Right lobe of liver (tissue), 6 donors: ENCODE measurements around the gene CIRBP. TPM values are rescaled to one million over a fixed set of nuclear protein-coding genes. Genes with fewer than 3 reads are reported as not detected.

Source experiments
- ATAC-seq, 4 donors: fragments of 200-7000 bp; cut with Tn5 transposase; one replicate each; pipeline ENCODE4 v1.9.1; 2020; ENCODE audit warnings: mild to moderate bottlenecking in 4 of 4, moderate library complexity in 4 of 4
- DNase-seq, 3 donors: peaks; one replicate each; pipeline ENCODE4 v3.0.0-alpha.2; 2020
- H3K27ac ChIP-seq, 3 donors: fragments of 200-600 bp; one replicate each; pipeline ENCODE4 v1.8.0; 2022
- H3K27me3 ChIP-seq, 2 donors: fragments of 200-600 bp; one replicate each; pipeline ENCODE4 v1.8.0; 2022
- H3K36me3 ChIP-seq, 4 donors: fragments of 200-600 bp; sonication (generic) in 1 of 4; one replicate each; pipeline versions ENCODE4 v1.5.1 to v1.8.0; 2017 to 2022; ENCODE audit warnings: control low read depth in 1 of 4
- H3K4me1 ChIP-seq, 4 donors: fragments of 200-600 bp; sonication (generic) in 1 of 4; one replicate each; pipeline versions ENCODE4 v1.5.1 to v1.8.0; 2017 to 2022; ENCODE audit warnings: control low read depth in 1 of 4
- H3K4me3 ChIP-seq, 3 donors: fragments of 200-600 bp; one replicate each; pipeline ENCODE4 v1.8.0; 2022
- H3K9me3 ChIP-seq, 4 donors: fragments of 200-600 bp; sonication (generic) in 1 of 4; one replicate each; pipeline versions ENCODE4 v1.5.1 to v1.8.0; 2017 to 2022; ENCODE audit warnings: control low read depth in 1 of 4
- CTCF ChIP-seq, 4 donors: fragments of 200-600 bp in 3 of 4; fragments of 450-650 bp in 1 of 4; IDR thresholded peaks; one replicate each; pipeline versions ENCODE4 v1.5.1 to v1.8.0; 2016 to 2022; ENCODE audit warnings: antibody characterized with exemption in 4 of 4, mild to moderate bottlenecking in 2 of 4
- POLR2A ChIP-seq: fragments of 450-650 bp; IDR thresholded peaks from one replicate; pipeline ENCODE4 v1.6.1; 2017; ENCODE audit warnings: antibody characterized with exemption, mild to moderate bottlenecking
- WGBS: methylation state at CpG from one replicate; pipeline ENCODE4 v1.1.6; 2018; ENCODE audit warnings: low coverage, low lambda C conversion rate; ENCODE audit not compliant: insufficient coverage; ENCODE audit errors: missing lambda C conversion rate; 5-methylcytosine and 5-hydroxymethylcytosine counted together
- intact Hi-C, 2 donors: fragments of 100-400 bp; cut with DNase I; formaldehyde crosslinking; loops; one replicate each; pipeline versions ENCODE4 v1.11.2 to v1.14.1; 2022
- total RNA-seq, 6 experiments: library from RNA; depleted of rRNA in 2 of 6; stranded (reverse); fragments of >200 nt in 2 of 6; fragmentation: NEBNext Ultra II Directional in 3 of 6; extraction: Animal tissue kit (Norgen Biotek cat#: 25700) in 3 of 6; gene quantifications; one replicate each; pipeline versions ENCODE4 v1.1.0 to v1.2.4, GENCODE V29; 2016 to 2023
- donor health status: DM: no; HTN: yes; CAD: no.
- donor health status: DM: no; HTN: no; CAD: no.
- donor health status: DM: no; HTN: no; CAD: no.
- donor health status: DM: no; HTN: yes; CAD: no.
- donor health status: DM: no; HTN: yes; CAD: no.

Gene CIRBP
- total RNA-seq, 6 experiments from 2014 or later, result 69.2 to 111 (median 89.5) TPM

- peaks cover 17 to 47% (median 28%) of the 10 kb centered on the region in 4 donors for H3K36me3 ChIP-seq
- peak overlapping the region in 2 of 3 donors; percentile 94 to 97 for H3K27ac ChIP-seq
- H3K9me3 ChIP-seq, result no peaks in the 10 kb centered on the region
- 85% methylated on average over 13 of the region's 52 CpGs for WGBS
- ATAC-seq, result no peak
- H3K4me1 ChIP-seq, result peaks cover 4 to 81% (median 33%) of the 10 kb centered on the region in 4 donors
- H3K4me3 ChIP-seq, result no peak overlapping the region
- no peak for DNase-seq
- H3K27me3 ChIP-seq, result no peaks in the 10 kb centered on the region
- intact Hi-C loops, result no loop called here
- TF ChIP-seq CTCF (IDR thresholded peaks at IDR 0.05) (no peak), POLR2A (peak; percentile 1)
Observed at GRCh38 chr19:1255186-1256161, 13.7 kb upstream of the CIRBP start.

- peaks cover 5 to 89% (median 37%) of the 10 kb centered on the region in 4 donors for H3K4me1 ChIP-seq
- H3K36me3 ChIP-seq, result peaks cover 17 to 43% (median 28%) of the 10 kb centered on the region in 4 donors
- no peak overlapping the region for H3K27ac ChIP-seq
- 74% methylated on average over 8 of the region's 46 CpGs for WGBS
- intact Hi-C loops, result no loop called here
- no peaks in the 10 kb centered on the region for H3K27me3 ChIP-seq
- no peak for TF ChIP-seq CTCF (IDR thresholded peaks at IDR 0.05)
- no peak for TF ChIP-seq POLR2A
- no peaks in the 10 kb centered on the region for H3K9me3 ChIP-seq
- ATAC-seq, result no peak
- no peak overlapping the region for H3K4me3 ChIP-seq
- no peak for DNase-seq
Observed at GRCh38 chr19:1256646-1257474, 12.3 kb upstream of the CIRBP start.

DNA sequence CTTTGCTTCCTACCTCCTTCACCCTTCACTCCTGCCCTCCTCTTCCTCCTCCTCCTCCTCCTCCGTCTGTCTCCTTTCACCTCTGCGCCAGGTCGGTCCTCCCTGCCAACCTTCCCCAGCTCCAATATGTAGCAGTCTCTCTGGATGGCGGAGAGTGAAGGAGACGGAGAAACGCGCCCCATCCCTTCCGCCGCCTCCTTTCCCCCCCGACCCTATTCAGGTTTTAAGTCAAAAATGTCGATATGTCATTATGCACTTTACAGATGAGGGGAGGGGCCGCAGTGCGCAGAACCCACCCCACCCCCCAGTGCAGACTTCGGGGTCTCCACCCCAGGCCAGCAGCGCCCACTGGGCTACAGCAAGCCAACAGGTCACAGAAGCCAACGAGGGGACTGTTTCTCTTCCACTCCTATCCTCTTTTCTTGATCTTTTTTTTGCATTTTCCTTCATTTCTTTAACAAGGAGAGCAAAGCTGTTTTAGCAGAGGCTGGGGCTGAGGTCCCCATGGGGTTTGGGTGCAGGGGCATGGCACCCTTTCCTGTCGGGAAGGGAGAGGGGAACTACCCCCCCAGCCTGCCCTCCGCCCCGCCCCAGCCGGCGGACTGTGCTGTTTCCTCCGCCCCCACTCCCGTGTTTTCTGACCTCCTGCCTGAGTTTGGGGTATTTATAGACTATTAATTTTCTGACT is 11.5 kb upstream of the CIRBP start:
- Histone ChIP-seq H3K27me3 (no peaks in the 10 kb centered on the region), H3K36me3 (peaks cover 17 to 43% (median 28%) of the 10 kb centered on the region in 4 donors), H3K27ac (peak overlapping the region in 2 of 3 donors; percentile 33 to 92), H3K4me1 (peaks cover 5 to 88% (median 37%) of the 10 kb centered on the region in 4 donors), H3K4me3 (no peak overlapping the region), H3K9me3 (no peaks in the 10 kb centered on the region)
- TF ChIP-seq POLR2A, result peak; percentile 5
- no peak for TF ChIP-seq CTCF (IDR thresholded peaks at IDR 0.05)
- 65% methylated on average over 20 of the region's 23 CpGs for WGBS
- intact Hi-C loops, result no loop called here
- no peak for DNase-seq
- ATAC-seq, result no peak

GRCh38 chr19:1258163-1258492 is 11.0 kb upstream of the CIRBP start:
- DNase-seq (no peak), ATAC-seq (no peak)
- peak; percentile 10 for TF ChIP-seq POLR2A
- no peak for TF ChIP-seq CTCF (IDR thresholded peaks at IDR 0.05)
- 85% methylated on average over 6 of the region's 8 CpGs for WGBS
- Histone ChIP-seq H3K36me3 (peaks cover 17 to 43% (median 28%) of the 10 kb centered on the region in 4 donors), H3K27ac (peak overlapping the region; percentile 33 to 92 (median 84)), H3K9me3 (no peaks in the 10 kb centered on the region), H3K27me3 (no peaks in the 10 kb centered on the region), H3K4me1 (peaks cover 5 to 85% (median 35%) of the 10 kb centered on the region in 4 donors), H3K4me3 (no peak overlapping the region)
- intact Hi-C loops, result no loop called here
